ENCODE data around the gene EML1. TPM values are rescaled to one million over a fixed set of nuclear protein-coding genes. Genes with fewer than 3 reads are reported as not detected.
A peak's percentile ranks its signal among the peaks of the same experiment; 100 is the strongest.

Gene EML1
- polyA plus RNA-seq, 1 donor from 2014 or later, result 21.7 TPM

DNA sequence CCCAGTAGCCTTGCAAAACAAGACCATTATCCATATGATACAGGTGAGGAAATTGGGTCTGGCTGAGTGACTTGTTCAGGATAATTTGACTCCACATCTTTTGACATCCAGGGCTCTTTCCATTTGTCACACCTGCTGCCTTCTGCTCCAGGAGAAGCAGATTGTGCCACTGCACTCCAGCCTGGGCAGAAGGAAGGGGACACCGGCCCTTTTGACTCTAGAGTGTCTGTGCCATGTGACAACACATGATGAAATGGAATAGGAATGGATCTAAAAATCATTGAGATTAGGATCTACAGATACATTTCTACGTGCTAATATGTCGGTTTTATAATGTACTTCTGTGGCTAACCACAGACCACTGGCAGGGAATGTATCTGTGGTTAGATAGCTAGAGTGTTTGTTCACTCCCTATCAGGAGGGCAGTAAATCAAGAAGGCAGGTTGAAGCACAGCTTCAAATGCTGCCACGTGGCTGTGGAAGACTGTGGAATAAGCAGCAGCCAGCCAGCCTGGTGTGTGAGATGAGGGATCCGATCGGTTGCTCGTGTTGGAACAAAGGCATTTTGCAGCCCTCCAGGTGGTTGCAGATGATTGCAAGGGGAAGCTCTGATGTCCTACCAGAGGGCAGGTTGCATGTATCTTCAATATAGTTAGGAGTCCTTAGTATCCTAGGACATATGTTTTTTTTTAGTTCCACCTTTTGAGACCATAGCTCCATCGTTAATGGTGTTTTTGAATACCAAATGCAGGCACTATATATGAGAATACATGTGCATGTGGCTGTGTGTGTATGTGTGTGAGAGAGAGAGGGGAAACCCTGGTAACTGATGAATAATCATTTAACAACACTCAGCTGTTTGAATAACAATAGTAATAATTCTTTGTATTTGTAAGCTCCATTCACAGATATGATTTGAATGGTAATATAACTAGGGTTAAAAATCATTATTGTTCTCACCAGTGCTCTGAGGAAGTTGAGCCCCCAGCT lies 28.6 kb downstream of the EML1 start:
- H3K9me2 ChIP-seq (ENCODE audit: insufficient read depth, low read length), result no peaks in the 10 kb centered on the region
- H3K9ac ChIP-seq (ENCODE audit: low read length), result peak overlapping the region; percentile 25
- no peaks in the 10 kb centered on the region for H4K20me1 ChIP-seq (ENCODE audit: insufficient read depth)
- no peaks in the 10 kb centered on the region for H3K9me3 ChIP-seq (ENCODE audit: low read length)
- no peak overlapping the region for H3K4me3 ChIP-seq (ENCODE audit: low read length)
- H3K27ac ChIP-seq (ENCODE audit: low read length), result peak overlapping the region; percentile 57
- no peaks in the 10 kb centered on the region for H3K36me3 ChIP-seq (ENCODE audit: insufficient read depth, low read length)
- no peak overlapping the region for H2AFZ ChIP-seq (ENCODE audit: low read depth, low read length)
- no peaks in the 10 kb centered on the region for H3K27me3 ChIP-seq (ENCODE audit: insufficient read depth, low read depth, low read length)
- H3K79me2 ChIP-seq (replicated peaks; ENCODE audit: insufficient read depth, low read length), result peaks cover 8% of the 10 kb centered on the region
- TF ChIP-seq MXI1 (conservative IDR thresholded peaks at IDR 0.05; ENCODE audit: poor library complexity, severe bottlenecking), result no peak
- no peak for TF ChIP-seq RAD21 (conservative IDR thresholded peaks at IDR 0.05)
- TF ChIP-seq, protein P1, sequence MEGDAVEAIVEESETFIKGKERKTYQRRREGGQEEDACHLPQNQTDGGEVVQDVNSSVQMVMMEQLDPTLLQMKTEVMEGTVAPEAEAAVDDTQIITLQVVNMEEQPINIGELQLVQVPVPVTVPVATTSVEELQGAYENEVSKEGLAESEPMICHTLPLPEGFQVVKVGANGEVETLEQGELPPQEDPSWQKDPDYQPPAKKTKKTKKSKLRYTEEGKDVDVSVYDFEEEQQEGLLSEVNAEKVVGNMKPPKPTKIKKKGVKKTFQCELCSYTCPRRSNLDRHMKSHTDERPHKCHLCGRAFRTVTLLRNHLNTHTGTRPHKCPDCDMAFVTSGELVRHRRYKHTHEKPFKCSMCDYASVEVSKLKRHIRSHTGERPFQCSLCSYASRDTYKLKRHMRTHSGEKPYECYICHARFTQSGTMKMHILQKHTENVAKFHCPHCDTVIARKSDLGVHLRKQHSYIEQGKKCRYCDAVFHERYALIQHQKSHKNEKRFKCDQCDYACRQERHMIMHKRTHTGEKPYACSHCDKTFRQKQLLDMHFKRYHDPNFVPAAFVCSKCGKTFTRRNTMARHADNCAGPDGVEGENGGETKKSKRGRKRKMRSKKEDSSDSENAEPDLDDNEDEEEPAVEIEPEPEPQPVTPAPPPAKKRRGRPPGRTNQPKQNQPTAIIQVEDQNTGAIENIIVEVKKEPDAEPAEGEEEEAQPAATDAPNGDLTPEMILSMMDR (IDR thresholded peaks at IDR 0.05; ENCODE audit: poor library complexity, severe bottlenecking), result no peak
- peak; percentile 29 for TF ChIP-seq POLR2AphosphoS5 (IDR thresholded peaks at IDR 0.05)
- no peak for TF ChIP-seq EZH2 (IDR thresholded peaks at IDR 0.05; ENCODE audit: borderline replicate concordance, insufficient read depth, low read length, poor library complexity, severe bottlenecking)
- no peak overlapping the region for H3K4me2 ChIP-seq (ENCODE audit: low read length)
- no peaks in the 10 kb centered on the region for H3F3A ChIP-seq (ENCODE audit: insufficient read depth, low read length, poor library complexity, severe bottlenecking)

DNA sequence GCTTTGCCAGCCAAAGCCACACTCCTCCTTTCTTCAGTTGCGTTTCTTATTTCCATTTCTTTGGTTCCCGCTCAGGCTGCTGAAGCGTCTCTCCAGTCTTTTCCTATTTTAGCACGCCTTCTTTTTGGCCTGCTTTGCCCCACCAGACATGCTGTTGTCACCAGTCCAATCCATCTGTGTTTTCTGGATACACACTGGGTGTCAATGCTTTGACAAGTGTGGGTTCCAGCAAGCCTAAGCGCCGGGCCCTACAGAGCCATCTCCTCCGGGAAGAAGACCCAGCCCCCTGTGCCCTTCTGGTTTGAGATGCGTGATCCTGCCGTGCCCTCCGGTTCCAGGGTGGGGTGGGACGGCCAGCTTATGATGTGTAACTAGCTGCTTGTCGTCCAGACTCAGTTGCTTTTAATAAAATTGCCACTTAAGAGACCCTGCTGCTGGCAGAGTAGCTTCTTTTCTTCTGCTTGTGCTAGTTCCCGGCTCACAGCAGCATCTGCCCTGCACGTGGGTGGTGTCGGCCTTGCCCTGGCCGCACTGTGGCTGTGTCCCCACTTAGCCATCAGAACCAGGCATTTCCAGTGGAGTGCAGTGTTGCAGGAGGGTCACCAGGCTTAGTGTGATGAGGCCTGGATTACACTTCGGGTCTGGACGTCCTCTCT lies 29.7 kb downstream of the EML1 start:
- Histone ChIP-seq H3K27me3 (ENCODE audit: insufficient read depth, low read depth, low read length) (no peaks in the 10 kb centered on the region), H3K9me3 (ENCODE audit: low read length) (no peaks in the 10 kb centered on the region), H3K4me3 (ENCODE audit: low read length) (no peak overlapping the region), H3K27ac (ENCODE audit: low read length) (peak overlapping the region; percentile 57), H3K4me2 (ENCODE audit: low read length) (no peak overlapping the region), H3K79me2 (replicated peaks; ENCODE audit: insufficient read depth, low read length) (peaks cover 8% of the 10 kb centered on the region), H4K20me1 (ENCODE audit: insufficient read depth) (no peaks in the 10 kb centered on the region), H3K9ac (ENCODE audit: low read length) (no peak overlapping the region), H3K9me2 (ENCODE audit: insufficient read depth, low read length) (no peaks in the 10 kb centered on the region), H3F3A (ENCODE audit: insufficient read depth, low read length, poor library complexity, severe bottlenecking) (no peaks in the 10 kb centered on the region), H2AFZ (ENCODE audit: low read depth, low read length) (no peak overlapping the region), H3K36me3 (ENCODE audit: insufficient read depth, low read length) (no peaks in the 10 kb centered on the region)
- TF ChIP-seq POLR2AphosphoS5 (IDR thresholded peaks at IDR 0.05), result no peak

DNA sequence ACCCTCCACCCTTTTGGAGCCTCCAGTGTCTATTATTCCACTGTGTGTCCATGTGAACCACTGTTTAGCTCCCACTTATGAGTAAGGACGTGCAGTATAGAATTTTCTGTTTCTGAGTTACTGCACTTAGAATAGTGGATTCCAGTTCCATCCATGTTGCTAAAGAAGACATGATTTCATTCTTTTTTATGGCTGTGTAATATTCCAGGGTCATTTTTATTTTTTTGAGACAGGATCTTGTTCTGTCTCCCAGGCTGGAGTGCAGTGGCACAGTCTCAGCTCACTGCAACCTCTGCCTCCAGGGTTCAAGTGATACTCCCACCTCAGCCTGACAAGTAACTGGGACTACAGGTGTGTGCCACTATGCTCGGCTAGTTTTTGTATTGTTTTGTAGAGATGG lies 31.6 kb downstream of the EML1 start:
- Histone ChIP-seq H3K79me2 (replicated peaks; ENCODE audit: insufficient read depth, low read length) (peaks cover 11% of the 10 kb centered on the region), H3F3A (ENCODE audit: insufficient read depth, low read length, poor library complexity, severe bottlenecking) (no peaks in the 10 kb centered on the region), H3K36me3 (ENCODE audit: insufficient read depth, low read length) (no peaks in the 10 kb centered on the region), H3K9ac (ENCODE audit: low read length) (no peak overlapping the region), H3K4me2 (ENCODE audit: low read length) (no peak overlapping the region), H3K27me3 (ENCODE audit: insufficient read depth, low read depth, low read length) (no peaks in the 10 kb centered on the region), H2AFZ (ENCODE audit: low read depth, low read length) (no peak overlapping the region), H3K9me2 (ENCODE audit: insufficient read depth, low read length) (no peaks in the 10 kb centered on the region), H3K27ac (ENCODE audit: low read length) (no peak overlapping the region), H4K20me1 (ENCODE audit: insufficient read depth) (no peaks in the 10 kb centered on the region), H3K9me3 (ENCODE audit: low read length) (no peaks in the 10 kb centered on the region), H3K4me3 (ENCODE audit: low read length) (no peak overlapping the region)
- TF ChIP-seq POLR2AphosphoS5 (IDR thresholded peaks at IDR 0.05) (no peak), SMC3 (conservative IDR thresholded peaks at IDR 0.05; ENCODE audit: poor library complexity) (no peak), RAD21 (conservative IDR thresholded peaks at IDR 0.05) (no peak), TAF1 (IDR thresholded peaks at IDR 0.05; ENCODE audit: low read depth) (no peak), EZH2 (IDR thresholded peaks at IDR 0.05; ENCODE audit: borderline replicate concordance, insufficient read depth, low read length, poor library complexity, severe bottlenecking) (no peak), MXI1 (conservative IDR thresholded peaks at IDR 0.05; ENCODE audit: poor library complexity, severe bottlenecking) (no peak), EP300 (conservative IDR thresholded peaks at IDR 0.05; ENCODE audit: poor library complexity, severe bottlenecking) (no peak)
- TF ChIP-seq, protein P2, sequence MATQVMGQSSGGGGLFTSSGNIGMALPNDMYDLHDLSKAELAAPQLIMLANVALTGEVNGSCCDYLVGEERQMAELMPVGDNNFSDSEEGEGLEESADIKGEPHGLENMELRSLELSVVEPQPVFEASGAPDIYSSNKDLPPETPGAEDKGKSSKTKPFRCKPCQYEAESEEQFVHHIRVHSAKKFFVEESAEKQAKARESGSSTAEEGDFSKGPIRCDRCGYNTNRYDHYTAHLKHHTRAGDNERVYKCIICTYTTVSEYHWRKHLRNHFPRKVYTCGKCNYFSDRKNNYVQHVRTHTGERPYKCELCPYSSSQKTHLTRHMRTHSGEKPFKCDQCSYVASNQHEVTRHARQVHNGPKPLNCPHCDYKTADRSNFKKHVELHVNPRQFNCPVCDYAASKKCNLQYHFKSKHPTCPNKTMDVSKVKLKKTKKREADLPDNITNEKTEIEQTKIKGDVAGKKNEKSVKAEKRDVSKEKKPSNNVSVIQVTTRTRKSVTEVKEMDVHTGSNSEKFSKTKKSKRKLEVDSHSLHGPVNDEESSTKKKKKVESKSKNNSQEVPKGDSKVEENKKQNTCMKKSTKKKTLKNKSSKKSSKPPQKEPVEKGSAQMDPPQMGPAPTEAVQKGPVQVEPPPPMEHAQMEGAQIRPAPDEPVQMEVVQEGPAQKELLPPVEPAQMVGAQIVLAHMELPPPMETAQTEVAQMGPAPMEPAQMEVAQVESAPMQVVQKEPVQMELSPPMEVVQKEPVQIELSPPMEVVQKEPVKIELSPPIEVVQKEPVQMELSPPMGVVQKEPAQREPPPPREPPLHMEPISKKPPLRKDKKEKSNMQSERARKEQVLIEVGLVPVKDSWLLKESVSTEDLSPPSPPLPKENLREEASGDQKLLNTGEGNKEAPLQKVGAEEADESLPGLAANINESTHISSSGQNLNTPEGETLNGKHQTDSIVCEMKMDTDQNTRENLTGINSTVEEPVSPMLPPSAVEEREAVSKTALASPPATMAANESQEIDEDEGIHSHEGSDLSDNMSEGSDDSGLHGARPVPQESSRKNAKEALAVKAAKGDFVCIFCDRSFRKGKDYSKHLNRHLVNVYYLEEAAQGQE (IDR thresholded peaks at IDR 0.05; ENCODE audit: borderline replicate concordance), result no peak
- TF ChIP-seq, protein P1 (IDR thresholded peaks at IDR 0.05; ENCODE audit: poor library complexity, severe bottlenecking), result no peak

Data from neural cell (in vitro differentiated cells).